H1 (cell line): Measurements from ENCODE around the gene ADAMTS17. TPM values are rescaled to one million over a fixed set of nuclear protein-coding genes. Genes with fewer than 3 reads are reported as not detected.

ENCODE experiments used
- CTCF ChIA-PET: fragments of 300-600 bp; sonication (Branson Sonifier 250); formaldehyde crosslinking; loops from one replicate; lab custom pipeline; 2021; ENCODE audit not compliant: partially characterized antibody; lab: Charles Lee
- POLR2A ChIA-PET: fragments of 300-600 bp; sonication (Branson Sonifier 250); formaldehyde crosslinking; loops from one replicate; lab custom pipeline; 2021; ENCODE audit warnings: inconsistent platforms; ENCODE audit not compliant: partially characterized antibody; lab: Charles Lee
- DNase-seq, 2 experiments: peaks; one replicate each; pipeline versions ENCODE4 v3.0.0 to v3.0.0-alpha.2; 2010 to 2022; ENCODE audit warnings: low spot score in 2 of 2, low read depth in 1 of 2, mixed read lengths in 1 of 2
- FAIRE-seq: peaks from 2 replicates; lab custom pipeline; 2011; peaks lifted over from hg19 to GRCh38; lab: Jason Lieb, UNC
- H2AFZ ChIP-seq: 2 replicates; pipeline ENCODE4 v1.8.1; 2012; ENCODE audit warnings: low read length, inconsistent platforms
- H2AK5ac ChIP-seq: 2 replicates; pipeline ENCODE4 v1.6.1; 2013; ENCODE audit warnings: low read depth, low read length
- H2BK120ac ChIP-seq: replicated peaks from 2 replicates; pipeline ENCODE3; 2013; ENCODE audit warnings: low read depth, low read length, inconsistent platforms
- H2BK12ac ChIP-seq: 2 replicates; pipeline ENCODE4 v1.6.1; 2013; ENCODE audit warnings: low read depth, low read length
- H2BK15ac ChIP-seq: 2 replicates; pipeline ENCODE4 v1.6.1; 2013; ENCODE audit warnings: low read length
- H2BK20ac ChIP-seq: 2 replicates; pipeline ENCODE4 v1.6.1; 2013; ENCODE audit warnings: low read length
- H2BK5ac ChIP-seq: 2 replicates; pipeline ENCODE4 v1.6.1; 2013; ENCODE audit warnings: low read depth, low read length
- H3K14ac ChIP-seq: 2 replicates; pipeline ENCODE4 v1.6.1; 2013; ENCODE audit warnings: inconsistent platforms; ENCODE audit not compliant: insufficient read length
- H3K18ac ChIP-seq: 2 replicates; pipeline ENCODE4 v1.6.1; 2013; ENCODE audit warnings: low read length; ENCODE audit errors: extremely low read depth
- H3K23ac ChIP-seq: 2 replicates; pipeline ENCODE4 v1.6.1; 2013; ENCODE audit warnings: inconsistent platforms; ENCODE audit not compliant: insufficient read length
- H3K23me2 ChIP-seq: 2 replicates; pipeline ENCODE4 v1.6.1; 2013; ENCODE audit warnings: low read depth, low read length
- H3K27ac ChIP-seq: 2 replicates; pipeline ENCODE4 v1.6.1; 2011; ENCODE audit warnings: low read depth, low read length, inconsistent platforms
- H3K27me3 ChIP-seq, 4 experiments: replicated peaks in 1 of 4; 1 replicate in 1 of 4; 2 replicates in 3 of 4; pipeline versions ENCODE4 v1.6.1 to v1.8.1; 2011 to 2013; ENCODE audit warnings: low read length in 3 of 4, mild to moderate bottlenecking in 3 of 4, inconsistent platforms in 2 of 4, mixed read lengths in 2 of 4, moderate library complexity in 1 of 4; ENCODE audit not compliant: control insufficient read depth in 3 of 4, insufficient read depth in 3 of 4; ENCODE audit errors: extremely low read depth in 1 of 4
- H3K36me3 ChIP-seq, 4 experiments: 2 replicates each; pipeline versions ENCODE4 v1.6.1 to v1.8.1; 2011 to 2013; ENCODE audit warnings: mild to moderate bottlenecking in 4 of 4, low read length in 3 of 4, moderate library complexity in 2 of 4, control low read depth in 1 of 4, inconsistent platforms in 1 of 4; ENCODE audit not compliant: insufficient read depth in 4 of 4, control insufficient read depth in 2 of 4
- H3K4ac ChIP-seq: replicated peaks from 2 replicates; pipeline ENCODE3; 2013; ENCODE audit warnings: low read length, low read depth, mixed read lengths, inconsistent platforms; ENCODE audit not compliant: insufficient read length
- H3K4me1 ChIP-seq, 4 experiments: replicated peaks in 1 of 4; 1 replicate in 1 of 4; 2 replicates in 3 of 4; pipeline versions ENCODE4 v1.6.1 to v1.8.1; 2011 to 2013; ENCODE audit warnings: low read length in 3 of 4, inconsistent platforms in 2 of 4, mixed read lengths in 1 of 4; ENCODE audit not compliant: insufficient read depth in 4 of 4, control insufficient read depth in 3 of 4
- H3K4me2 ChIP-seq, 2 experiments: 2 replicates each; pipeline versions ENCODE4 v1.6.1 to v1.8.1; 2011 to 2013; ENCODE audit warnings: low read depth in 2 of 2, low read length in 2 of 2, control low read depth in 1 of 2, inconsistent platforms in 1 of 2, mild to moderate bottlenecking in 1 of 2; ENCODE audit not compliant: insufficient read depth in 1 of 2
- H3K4me3 ChIP-seq, 4 experiments: fragments of 200-600, 300-600 bp in 1 of 4; sonication (generic), shearing (Covaris generic), sonication (Bioruptor Twin) in 1 of 4; 2 replicates each; pipeline versions ENCODE4 v1.5.1 to v1.8.1; 2011 to 2016; ENCODE audit warnings: low read length in 4 of 4, low read depth in 3 of 4, control low read depth in 2 of 4, inconsistent platforms in 2 of 4, mild to moderate bottlenecking in 2 of 4, mixed read lengths in 1 of 4, moderate library complexity in 1 of 4; ENCODE audit not compliant: insufficient read depth in 2 of 4; ENCODE audit errors: extremely low read depth in 1 of 4
- H3K56ac ChIP-seq: replicated peaks from 2 replicates; pipeline ENCODE3; 2013; ENCODE audit warnings: low read depth, mild to moderate bottlenecking, mixed read lengths, low read length, inconsistent platforms; ENCODE audit not compliant: insufficient read length
- H3K79me1 ChIP-seq: 2 replicates; pipeline ENCODE4 v1.6.1; 2013; ENCODE audit warnings: low read depth, low read length, control low read depth
- H3K79me2 ChIP-seq, 2 experiments: 2 replicates each; pipeline versions ENCODE4 v1.6.1 to v1.8.1; 2012 to 2013; ENCODE audit warnings: low read length in 2 of 2, mild to moderate bottlenecking in 2 of 2, inconsistent platforms in 1 of 2; ENCODE audit not compliant: insufficient read depth in 2 of 2, control insufficient read depth in 1 of 2
- H3K9ac ChIP-seq, 4 experiments: replicated peaks in 1 of 4; 1 replicate in 1 of 4; 2 replicates in 3 of 4; pipeline versions ENCODE4 v1.6.1 to v1.8.1; 2011 to 2013; ENCODE audit warnings: low read depth in 3 of 4, low read length in 3 of 4, control low read depth in 2 of 4, mild to moderate bottlenecking in 2 of 4, moderate library complexity in 2 of 4, inconsistent platforms in 1 of 4; ENCODE audit errors: extremely low read depth in 1 of 4
- H3K9me3 ChIP-seq, 2 experiments: 2 replicates each; pipeline versions ENCODE4 v1.6.1 to v1.8.1; 2012 to 2013; ENCODE audit warnings: mild to moderate bottlenecking in 2 of 2, moderate library complexity in 2 of 2, control low read depth in 1 of 2, inconsistent platforms in 1 of 2, low read depth in 1 of 2, low read length in 1 of 2, mixed read lengths in 1 of 2; ENCODE audit not compliant: insufficient read depth in 2 of 2
- H4K20me1 ChIP-seq, 2 experiments: replicated peaks in 1 of 2; 2 replicates each; pipeline versions ENCODE3 to v1.8.1; 2011 to 2013; ENCODE audit warnings: inconsistent platforms in 2 of 2, low read length in 2 of 2, mild to moderate bottlenecking in 1 of 2; ENCODE audit not compliant: insufficient read depth in 2 of 2, control insufficient read depth in 1 of 2
- H4K5ac ChIP-seq: 2 replicates; pipeline ENCODE4 v1.6.1; 2013; ENCODE audit warnings: low read length, low read depth, mixed read lengths, inconsistent platforms; ENCODE audit not compliant: insufficient read length
- H4K8ac ChIP-seq: 2 replicates; pipeline ENCODE4 v1.8.0; 2013; ENCODE audit warnings: mild to moderate bottlenecking, moderate library complexity, low read length, inconsistent platforms; ENCODE audit not compliant: insufficient read depth; ENCODE audit errors: extremely low read depth
- H4K91ac ChIP-seq: replicated peaks from 2 replicates; pipeline ENCODE3; 2013; ENCODE audit warnings: low read length, mixed read lengths, inconsistent platforms; ENCODE audit not compliant: insufficient read length
- WGBS, 2 experiments: shearing (Covaris generic) in 1 of 2; methylation state at CpG; one replicate each; pipeline versions ENCODE4 v1.1.6 to v1.1.7; 2013 to 2015; ENCODE audit warnings: low lambda C conversion rate in 2 of 2, mixed read lengths in 2 of 2, inconsistent platforms in 1 of 2, low coverage in 1 of 2, missing lambda C conversion rate in 1 of 2; ENCODE audit not compliant: insufficient replicate concordance in 2 of 2, insufficient coverage in 1 of 2, insufficient read length in 1 of 2; ENCODE audit errors: extremely low coverage in 1 of 2, missing lambda C conversion rate in 1 of 2; 5-methylcytosine and 5-hydroxymethylcytosine counted together
- polyA plus RNA-seq, 7 experiments: library from polyadenylated mRNA; depleted of rRNA in 3 of 7; stranded (reverse) in 5 of 7; unstranded in 2 of 7; fragments of >200 nt in 5 of 7; fragments of 200-250 nt in 2 of 7; gene quantifications; 1 replicate in 5 of 7; 2 replicates in 1 of 7; 4 replicates in 1 of 7; pipeline versions ENCODE4 v1.2.1 to v1.2.3, GENCODE V29; 2011 to 2013; ENCODE audit warnings: missing spikeins in 2 of 7, mixed read lengths in 2 of 7
- total RNA-seq: library from RNA; stranded (reverse); fragmentation: NEBNext Ultra II Directional; extraction: Animal tissue kit (Norgen Biotek cat#: 25700); gene quantifications from 2 replicates; pipeline ENCODE4 v1.2.1, GENCODE V29; 2021

ADAMTS17 gene
- total and polyA plus RNA-seq, 2 of the 8 experiments (the other 6 are each of a cell fraction or from before 2014, with no cell fraction given): 0.51 to 1.7 TPM

DNA sequence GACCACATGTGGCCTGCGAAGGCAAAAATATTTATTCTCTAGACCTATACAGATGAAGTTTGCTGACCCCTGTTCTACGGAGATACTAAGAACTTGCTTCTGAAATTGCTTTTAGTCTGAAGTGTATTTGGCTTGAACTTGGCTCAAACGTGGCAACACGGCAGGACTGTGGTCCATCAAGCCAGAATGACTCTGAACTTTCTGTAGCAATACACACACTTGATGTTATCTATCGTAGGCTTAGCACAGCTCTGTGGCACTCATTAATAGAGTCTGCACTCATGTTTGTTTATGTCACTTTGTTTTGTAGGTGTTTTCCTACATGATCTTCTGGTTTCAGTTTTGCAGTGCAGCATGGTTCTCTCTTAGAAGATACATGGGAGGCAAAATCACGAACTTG lies 298.1 kb downstream of the ADAMTS17 start:
- Histone ChIP-seq H3K4me3 (no peak overlapping the region), H2AK5ac (no peak overlapping the region), H3K9ac (no peak overlapping the region), H3K9me3 (peaks cover 12 to 13% of the 10 kb centered on the region in 2 experiments; a peak in 3 of 4 replicates), H3K79me1 (no peaks in the 10 kb centered on the region), H3K27me3 (no peaks in the 10 kb centered on the region), H4K8ac (no peak overlapping the region), H3K14ac (no peak overlapping the region), H2AFZ (no peak overlapping the region), H2BK12ac (no peak overlapping the region), H2BK120ac (no peak overlapping the region), H2BK15ac (no peak overlapping the region), H3K4ac (no peak overlapping the region), H3K36me3 (no peaks in the 10 kb centered on the region), H3K79me2 (no peaks in the 10 kb centered on the region), H3K4me2 (no peak overlapping the region), H4K5ac (no peak overlapping the region), H2BK5ac (no peak overlapping the region), H3K56ac (no peak overlapping the region), H3K27ac (no peak overlapping the region), H3K23ac (no peak overlapping the region), H3K18ac (no peak overlapping the region), H3K23me2 (no peaks in the 10 kb centered on the region), H4K91ac (no peak overlapping the region), H4K20me1 (no peaks in the 10 kb centered on the region), H3K4me1 (no peaks in the 10 kb centered on the region), H2BK20ac (no peak overlapping the region)
- no peak for DNase-seq
- ChIA-PET CTCF (no interaction called here), POLR2A (no interaction called here)
- 90% methylated on average over 6 of the region's 6 CpGs; no CpG with 5 or more reads in 1 of the 2 experiments for WGBS, 2 experiments
- no peak for FAIRE-seq
